ENCODE measurements around the gene CTNND2. TPM values are rescaled to one million over a fixed set of nuclear protein-coding genes. Genes with fewer than 3 reads are reported as not detected.

CTNND2 gene
- total and polyA plus RNA-seq, 9 of the 15 experiments (the other 6 are each of a cell fraction or from before 2014, with no cell fraction given): 0.03 to 0.35 TPM; not detected in 7

DNA sequence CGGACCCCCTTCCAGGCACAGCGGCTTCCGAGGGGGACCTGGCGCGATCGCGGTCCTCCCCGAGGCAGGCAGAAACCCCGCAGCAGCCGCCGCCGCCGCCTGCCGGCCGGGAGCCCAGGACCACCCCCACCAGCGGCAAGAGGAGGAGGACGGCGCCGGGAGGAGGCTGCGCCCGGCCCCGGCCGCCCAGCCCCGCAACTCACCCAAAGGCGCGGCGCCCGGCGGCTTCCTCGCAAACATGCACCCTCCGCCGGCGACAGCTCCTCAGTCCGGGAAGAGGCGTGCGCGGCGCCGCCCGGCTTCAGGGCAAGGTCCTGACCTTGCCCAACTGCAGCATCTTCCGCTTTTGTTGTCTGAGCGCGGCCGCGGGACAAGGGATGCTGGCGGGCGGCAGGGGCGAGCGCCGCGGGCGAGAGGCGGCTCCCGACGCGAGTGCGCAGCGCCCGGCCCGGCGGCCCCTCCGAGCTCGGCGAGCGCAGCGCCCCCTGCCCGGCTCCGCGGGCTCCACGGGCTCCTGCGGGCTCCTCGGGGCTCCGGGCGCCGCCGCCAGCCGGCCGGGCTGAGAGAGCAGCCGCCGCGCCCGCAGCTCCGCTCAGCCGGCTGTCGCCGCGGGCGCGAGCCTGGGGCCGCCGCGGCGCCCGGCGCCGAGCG lies 507 bp downstream of the CTNND2 start (continued):
- TF ChIP-seq RBM22 (IDR thresholded peaks at IDR 0.05; ENCODE audit: low read depth, low read length, poor library complexity, severe bottlenecking): no peak
- TF ChIP-seq ZBED1 (IDR thresholded peaks at IDR 0.05): no peak

DNA sequence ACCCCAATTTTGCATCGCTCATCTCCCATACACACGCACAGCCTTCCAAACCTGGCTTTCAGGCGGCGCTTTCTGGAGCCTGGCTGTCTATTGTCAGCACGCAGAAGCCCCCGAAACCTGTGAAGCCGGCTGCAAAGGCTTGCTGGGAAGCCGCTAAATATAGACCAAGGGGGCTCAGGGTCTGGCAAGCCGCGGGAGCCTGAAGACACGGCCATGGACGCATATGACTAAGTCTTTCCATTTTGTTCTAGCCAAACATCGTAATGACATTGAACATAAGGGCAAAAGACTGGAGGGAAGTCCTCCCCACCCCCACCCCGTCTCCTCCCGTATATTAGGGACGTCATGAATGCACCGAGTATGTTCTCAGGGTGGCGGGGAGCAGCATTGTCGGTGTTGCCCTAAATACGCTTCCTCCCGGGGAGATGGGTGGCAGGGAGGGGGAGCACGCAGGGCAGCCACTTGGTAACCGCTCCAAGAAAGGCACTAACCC lies 1.1 kb downstream of the CTNND2 start:
- ATAC-seq (no peak), FAIRE-seq (no peak), DNase-seq (ENCODE audit: extremely low read depth in 1 of 4, low spot score in 3 of 4) (no peak)
- no peak overlapping the region for H2AFZ ChIP-seq (ENCODE audit: low read depth, low read length)
- intact Hi-C loops (cut with micrococcal nuclease): no loop called here
- no peak overlapping the region for H3K4me3 ChIP-seq
- H3K4me2 ChIP-seq (ENCODE audit: insufficient read depth, low read length): no peak overlapping the region
- TF ChIP-seq GABPB2 (CRISPR knock-in tag; conservative IDR thresholded peaks at IDR 0.05) (no peak), CBFA2T3 (IDR thresholded peaks at IDR 0.05) (no peak), PHF20 (IDR thresholded peaks at IDR 0.05; ENCODE audit: partially characterized antibody) (no peak), NEUROD1 (IDR thresholded peaks at IDR 0.05; ENCODE audit: borderline replicate concordance, low read depth, low read length, partially characterized antibody) (no peak)
- no peaks in the 10 kb centered on the region for H3K79me2 ChIP-seq (ENCODE audit: control insufficient read depth, insufficient read depth, low read length)
- no peak overlapping the region for H3K27ac ChIP-seq (ENCODE audit: extremely low read depth, low read depth, low read length)
- no peaks in the 10 kb centered on the region for H3K36me3 ChIP-seq (ENCODE audit: control insufficient read depth, insufficient read depth, low read length)
- no TSS peak for BruUV-seq (replicated peaks)
- no peaks in the 10 kb centered on the region; the same call in 1 of the 2 replicates for H3K9me3 ChIP-seq (replicated peaks; ENCODE audit: control insufficient read depth, insufficient read depth, low read depth, low read length)
- no peaks in the 10 kb centered on the region for H3K9me1 ChIP-seq (ENCODE audit: control insufficient read depth, insufficient read depth, low read length)
- WGBS (ENCODE audit: insufficient coverage, low coverage, missing lambda C conversion rate): 1% methylated on average over 23 of the region's 23 CpGs
- no peaks in the 10 kb centered on the region for H3K4me1 ChIP-seq (replicated peaks in 1 of 2; ENCODE audit: control insufficient read depth in 2 of 2, insufficient read depth in 2 of 2, low read length in 2 of 2)
- H4K20me1 ChIP-seq (replicated peaks; ENCODE audit: control insufficient read depth, insufficient read depth, low read length): no peaks in the 10 kb centered on the region
- in situ Hi-C loops (cut with MboI): no loop called here
- ChIA-PET POLR2A (no interaction called here), CTCF (ENCODE audit: low intra/inter-chr PET ratio) (no interaction called here)
- no peak overlapping the region for H3K9ac ChIP-seq (ENCODE audit: insufficient read depth in 1 of 2, low read depth in 2 of 2, low read length in 2 of 2)
- no peaks in the 10 kb centered on the region for H3K27me3 ChIP-seq (ENCODE audit: control insufficient read depth in 2 of 2, insufficient read depth in 2 of 2, low read length in 2 of 2)

Data from K562 (cell line).